Osteoblast (primary cell): ENCODE measurements around the gene MSRB2. TPM values are rescaled to one million over a fixed set of nuclear protein-coding genes. Genes with fewer than 3 reads are reported as not detected.

Experiments used
- DNase-seq: peaks from one replicate; pipeline ENCODE4 v3.0.0; 2011; ENCODE audit warnings: low spot score, mixed read lengths; ENCODE audit not compliant: insufficient read length; ENCODE audit errors: missing footprints
- H2AFZ ChIP-seq: 2 replicates; pipeline ENCODE4 v1.6.0; 2011; ENCODE audit warnings: mild to moderate bottlenecking, low read length
- H3K27ac ChIP-seq: 2 replicates; pipeline ENCODE4 v1.5.1; 2011; ENCODE audit warnings: mild to moderate bottlenecking, low read depth, low read length, moderate library complexity
- H3K27me3 ChIP-seq: 2 replicates; pipeline ENCODE4 v1.6.0; 2012; ENCODE audit warnings: mild to moderate bottlenecking, control low read depth, inconsistent platforms, low read length, moderate library complexity; ENCODE audit not compliant: insufficient read depth
- H3K36me3 ChIP-seq: 2 replicates; pipeline ENCODE4 v1.5.1; 2011; ENCODE audit warnings: mild to moderate bottlenecking, low read length, control low read depth, moderate library complexity; ENCODE audit not compliant: insufficient read depth
- H3K4me1 ChIP-seq: 2 replicates; pipeline ENCODE4 v1.5.1; 2011; ENCODE audit warnings: mild to moderate bottlenecking, low read length, control low read depth, moderate library complexity; ENCODE audit not compliant: insufficient read depth
- H3K4me2 ChIP-seq: 2 replicates; pipeline ENCODE4 v1.6.0; 2011; ENCODE audit warnings: mild to moderate bottlenecking, low read length; ENCODE audit not compliant: insufficient read depth
- H3K4me3 ChIP-seq: fragments of 200-600 bp; sonication (generic); 3 replicates; pipeline ENCODE4 v1.5.1; 2012; ENCODE audit warnings: mild to moderate bottlenecking, low read length, inconsistent platforms; ENCODE audit not compliant: insufficient read depth
- H3K79me2 ChIP-seq: 2 replicates; pipeline ENCODE4 v1.6.0; 2012; ENCODE audit warnings: mild to moderate bottlenecking, low read length, control low read depth, inconsistent platforms; ENCODE audit not compliant: insufficient read depth
- H3K9me3 ChIP-seq: 2 replicates; pipeline ENCODE4 v1.5.1; 2011; ENCODE audit warnings: low read depth, low read length, control low read depth
- H4K20me1 ChIP-seq: 2 replicates; pipeline ENCODE4 v1.6.0; 2012; ENCODE audit warnings: mild to moderate bottlenecking, low read length, control low read depth; ENCODE audit not compliant: insufficient read depth
- total RNA-seq: library from RNA; depleted of rRNA; stranded (reverse); fragments of >200 nt; gene quantifications from 2 replicates; pipeline ENCODE4 v1.2.3, GENCODE V29; 2012
- TF ChIP-seq, protein P1 (sequence below): IDR thresholded peaks from 2 replicates; pipeline ENCODE4 v1.5.1; 2011; ENCODE audit warnings: mild to moderate bottlenecking, low read depth, low read length, moderate library complexity; ENCODE audit errors: extremely low read depth

MSRB2 gene
- total RNA-seq, 1 donor: 6.9 TPM

GRCh38 chr10:23110722-23111516 lies 15.5 kb downstream of the MSRB2 start:
- Histone ChIP-seq H3K4me3 (no peak overlapping the region), H2AFZ (no peak overlapping the region), H3K4me2 (no peak overlapping the region), H3K79me2 (no peaks in the 10 kb centered on the region), H3K4me1 (no peaks in the 10 kb centered on the region), H4K20me1 (no peaks in the 10 kb centered on the region), H3K27ac (no peak overlapping the region), H3K27me3 (no peaks in the 10 kb centered on the region), H3K36me3 (peaks cover 24% of the 10 kb centered on the region), H3K9me3 (no peaks in the 10 kb centered on the region)
- TF ChIP-seq, protein P1, sequence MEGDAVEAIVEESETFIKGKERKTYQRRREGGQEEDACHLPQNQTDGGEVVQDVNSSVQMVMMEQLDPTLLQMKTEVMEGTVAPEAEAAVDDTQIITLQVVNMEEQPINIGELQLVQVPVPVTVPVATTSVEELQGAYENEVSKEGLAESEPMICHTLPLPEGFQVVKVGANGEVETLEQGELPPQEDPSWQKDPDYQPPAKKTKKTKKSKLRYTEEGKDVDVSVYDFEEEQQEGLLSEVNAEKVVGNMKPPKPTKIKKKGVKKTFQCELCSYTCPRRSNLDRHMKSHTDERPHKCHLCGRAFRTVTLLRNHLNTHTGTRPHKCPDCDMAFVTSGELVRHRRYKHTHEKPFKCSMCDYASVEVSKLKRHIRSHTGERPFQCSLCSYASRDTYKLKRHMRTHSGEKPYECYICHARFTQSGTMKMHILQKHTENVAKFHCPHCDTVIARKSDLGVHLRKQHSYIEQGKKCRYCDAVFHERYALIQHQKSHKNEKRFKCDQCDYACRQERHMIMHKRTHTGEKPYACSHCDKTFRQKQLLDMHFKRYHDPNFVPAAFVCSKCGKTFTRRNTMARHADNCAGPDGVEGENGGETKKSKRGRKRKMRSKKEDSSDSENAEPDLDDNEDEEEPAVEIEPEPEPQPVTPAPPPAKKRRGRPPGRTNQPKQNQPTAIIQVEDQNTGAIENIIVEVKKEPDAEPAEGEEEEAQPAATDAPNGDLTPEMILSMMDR: no peak
- DNase-seq: peak; percentile 15

GRCh38 chr10:23111517-23112286 lies 16.3 kb downstream of the MSRB2 start:
- H3K79me2 ChIP-seq: no peaks in the 10 kb centered on the region
- no peak overlapping the region for H3K27ac ChIP-seq
- TF ChIP-seq, protein P1: no peak
- no peaks in the 10 kb centered on the region for H4K20me1 ChIP-seq
- no peak overlapping the region for H3K4me3 ChIP-seq
- H3K36me3 ChIP-seq: peaks cover 19% of the 10 kb centered on the region
- H3K4me1 ChIP-seq: no peaks in the 10 kb centered on the region
- DNase-seq: no peak
- no peaks in the 10 kb centered on the region for H3K9me3 ChIP-seq
- no peak overlapping the region for H2AFZ ChIP-seq
- H3K27me3 ChIP-seq: no peaks in the 10 kb centered on the region
- no peak overlapping the region for H3K4me2 ChIP-seq

DNA sequence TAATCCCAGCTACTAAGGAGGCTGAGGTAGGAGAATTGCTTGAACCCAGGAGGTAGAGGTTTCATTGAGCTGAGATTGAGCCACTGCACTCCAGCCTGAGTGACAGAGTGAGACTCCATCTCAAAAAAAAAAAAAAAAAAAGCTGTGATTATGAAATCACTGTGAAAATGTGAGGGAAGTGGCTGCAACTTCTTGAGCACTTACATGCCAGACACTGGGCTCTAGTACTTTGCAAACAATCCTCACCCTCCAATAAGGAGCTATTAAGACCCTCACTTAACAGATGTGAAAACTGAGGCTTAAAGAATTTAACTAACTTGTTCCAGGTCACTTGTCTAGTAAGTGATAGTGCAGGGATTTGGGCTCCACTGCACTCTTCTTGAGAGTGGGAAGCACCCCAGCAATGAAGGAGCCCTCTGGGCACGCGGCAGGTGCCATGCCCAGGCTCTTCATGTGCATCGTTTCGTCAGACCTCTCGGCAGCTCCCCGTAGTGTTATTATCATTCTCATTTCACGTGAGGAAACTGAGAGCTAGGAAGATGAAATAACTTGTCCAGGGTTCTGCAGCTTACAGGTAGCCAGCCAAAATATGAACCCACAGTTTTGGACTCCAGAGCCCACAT lies 19.0 kb downstream of the MSRB2 start:
- Histone ChIP-seq H3K4me1 (no peaks in the 10 kb centered on the region), H3K27ac (no peak overlapping the region), H3K36me3 (peaks cover 19% of the 10 kb centered on the region), H3K9me3 (no peaks in the 10 kb centered on the region), H4K20me1 (no peaks in the 10 kb centered on the region), H3K4me2 (no peak overlapping the region), H2AFZ (no peak overlapping the region), H3K79me2 (no peaks in the 10 kb centered on the region), H3K27me3 (no peaks in the 10 kb centered on the region), H3K4me3 (no peak overlapping the region)
- TF ChIP-seq, protein P1: no peak
- DNase-seq: no peak
